Dedifferentiated amniotic fluid mesenchymal stem cell (primary cell): ENCODE results near the gene UNC13B.
"Not testable (repeated sequence)": the region's sequence is repeated elsewhere in the genome, so short reads cannot be mapped to it uniquely, and the experiment has no call there.

ENCODE experiments used
- DNase-seq: peaks from one replicate; pipeline ENCODE4 v3.0.0-alpha.2; 2016; ENCODE audit errors: extremely low spot score

Gene UNC13B

DNA sequence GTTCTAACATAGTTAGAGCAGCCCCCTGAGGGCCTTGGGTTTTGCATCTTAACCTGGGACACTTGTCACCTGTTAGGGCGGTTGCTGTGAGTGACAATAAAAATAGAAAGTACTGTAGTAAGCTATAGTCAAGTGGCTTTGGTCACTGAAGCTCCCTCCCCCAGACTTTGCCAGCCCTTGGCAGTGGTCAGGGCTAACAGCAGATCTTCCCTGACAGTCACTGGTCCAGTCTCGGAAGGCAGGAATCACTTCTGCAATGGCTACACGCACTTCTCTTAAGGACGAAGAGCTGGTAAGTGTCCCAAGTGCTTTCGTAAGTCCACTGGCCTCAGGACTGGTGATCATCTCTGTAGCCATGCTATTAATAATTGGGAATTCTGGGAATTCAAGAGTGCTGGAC, 213.1 kb downstream of the UNC13B start:
- DNase-seq: no peak

DNA sequence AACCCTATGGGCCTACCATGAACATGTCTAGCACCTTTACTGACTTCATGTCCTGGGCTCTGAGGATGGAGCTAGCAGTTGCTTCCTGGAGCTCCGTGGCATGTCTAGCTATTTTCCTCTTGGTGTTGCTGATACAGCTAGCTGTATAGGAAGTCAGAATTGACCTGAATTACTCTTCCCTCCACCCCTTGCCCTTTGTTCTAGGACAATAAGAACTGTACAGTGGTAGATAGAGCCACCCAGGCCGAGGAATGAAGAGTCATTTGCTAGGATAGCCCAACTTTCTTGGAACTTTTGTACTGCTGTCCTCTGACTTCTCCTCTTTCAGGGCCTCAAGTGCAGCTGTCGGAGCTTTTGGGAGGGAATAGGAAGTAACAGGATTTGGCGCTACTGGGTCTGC, 218.2 kb downstream of the UNC13B start:
- DNase-seq: no peak

DNA sequence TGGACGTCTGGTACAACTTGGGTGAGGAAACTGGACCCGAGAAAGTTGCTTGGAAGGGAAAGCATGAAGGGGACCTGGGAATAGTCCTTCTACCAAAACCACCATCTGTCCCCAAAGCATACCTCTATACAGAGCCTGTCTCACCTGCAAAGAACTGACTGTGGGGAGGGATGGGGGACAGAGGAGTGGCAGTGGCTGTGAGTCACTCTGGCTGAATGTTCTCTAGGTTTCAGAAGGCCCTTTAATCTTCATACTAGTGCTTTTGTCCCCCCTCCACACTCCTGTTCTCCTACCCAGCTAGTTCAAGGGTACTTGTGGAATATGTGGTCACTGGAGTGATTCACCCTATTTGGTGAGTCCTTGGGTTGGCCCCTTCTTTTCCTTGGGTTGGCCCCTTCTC, 218.8 kb downstream of the UNC13B start:
- no peak for DNase-seq

DNA sequence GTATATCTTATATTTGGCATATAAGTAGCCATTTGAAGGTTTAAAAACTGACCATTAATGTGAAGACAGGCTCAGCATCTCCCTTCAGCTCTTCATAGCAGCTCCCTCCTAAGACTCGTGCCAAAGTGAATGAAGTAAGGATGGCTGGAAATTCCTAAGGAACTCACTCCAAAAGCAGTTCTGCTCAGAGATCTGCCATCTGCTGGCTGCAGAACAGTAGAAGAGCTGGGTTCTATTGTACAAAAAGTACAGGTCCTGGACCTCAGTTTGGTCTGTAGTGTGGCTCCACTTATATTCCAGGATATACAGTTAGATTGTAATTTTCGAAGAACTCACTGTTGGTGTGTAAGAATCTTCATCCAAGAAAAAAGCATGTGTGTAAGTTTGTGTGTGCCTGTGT, 223.2 kb downstream of the UNC13B start:
- DNase-seq: peak; percentile 78

DNA sequence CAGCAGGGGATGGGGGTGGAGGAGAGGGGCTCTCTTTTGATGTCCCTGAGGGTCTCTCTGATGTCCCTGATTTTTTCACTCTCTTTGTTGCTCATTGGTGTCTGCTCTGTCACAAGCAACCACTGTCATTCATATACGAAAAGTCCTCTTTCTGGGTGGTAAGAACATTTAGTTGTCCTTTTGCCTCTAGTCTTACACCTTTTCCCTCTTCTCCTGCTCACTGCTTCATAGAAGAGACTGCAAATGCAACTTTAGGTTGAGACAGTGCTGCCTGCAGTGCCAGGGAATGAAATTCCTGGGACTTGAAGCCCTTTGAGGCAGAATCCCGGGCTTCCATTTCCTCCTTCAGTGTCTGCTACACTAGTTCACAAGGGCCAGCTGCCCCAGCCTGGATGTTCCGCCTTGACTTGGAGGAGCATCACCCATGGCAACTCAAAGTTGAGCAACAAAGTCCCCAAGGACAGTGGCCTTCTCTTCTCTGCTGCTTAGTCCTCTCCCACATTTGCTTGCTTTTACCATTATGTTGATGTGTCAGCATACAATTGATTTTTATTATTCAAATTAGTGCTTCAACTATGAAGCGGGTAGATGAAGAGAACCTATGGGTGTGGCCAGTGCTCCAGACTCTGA, 233.4 kb downstream of the UNC13B start:
- DNase-seq: no peak

DNA sequence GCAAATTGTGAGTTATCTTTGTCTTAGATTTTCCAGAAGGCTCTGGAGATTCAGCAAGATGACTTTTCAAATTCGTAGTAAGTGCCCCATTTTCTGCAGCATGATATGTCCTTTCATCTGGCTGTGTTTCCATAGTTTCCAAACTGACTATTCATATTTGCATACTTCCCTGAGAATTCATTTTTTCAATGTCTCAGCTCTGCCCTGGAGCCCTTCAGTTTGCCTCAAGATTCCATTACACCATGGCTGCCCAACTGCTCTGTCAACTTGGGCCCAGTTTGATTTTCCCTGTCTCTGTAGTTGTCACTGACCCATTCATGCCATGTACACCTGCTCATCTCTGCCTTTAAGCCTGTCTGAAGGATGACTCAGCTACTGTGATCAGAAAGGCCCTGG, 233.9 kb downstream of the UNC13B start:
- no peak for DNase-seq

DNA sequence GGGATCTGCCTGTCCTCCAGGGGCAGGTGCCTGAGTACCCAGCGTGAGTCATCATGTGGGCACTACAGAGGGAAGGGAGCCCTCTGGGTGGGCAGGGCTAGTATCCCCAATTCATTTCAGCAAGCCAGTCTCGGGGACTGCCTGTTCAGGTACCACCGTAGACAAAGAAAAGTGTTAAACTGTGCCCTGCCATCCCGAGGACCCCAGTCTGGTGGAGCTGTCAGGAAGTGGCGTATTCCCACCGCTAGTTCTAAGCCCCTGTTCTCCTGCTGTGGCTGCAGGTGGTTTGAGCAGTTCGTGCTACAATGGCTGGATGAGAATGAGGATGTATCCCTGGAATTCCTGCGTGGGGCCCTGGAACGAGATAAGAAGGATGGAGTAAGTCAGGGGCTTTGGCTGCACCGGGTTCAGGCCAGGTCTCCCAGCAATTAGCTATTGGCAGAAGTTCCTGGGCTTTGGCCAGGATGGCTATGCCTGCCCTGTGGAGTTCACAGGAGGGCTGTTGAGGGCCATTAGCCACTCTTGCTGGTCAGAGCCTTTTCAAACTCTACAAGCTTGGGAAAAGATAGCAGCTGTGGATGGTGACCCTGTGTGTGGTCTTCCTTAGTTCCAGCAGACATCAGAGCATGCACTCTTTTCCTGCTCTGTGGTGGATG, 234.9 kb downstream of the UNC13B start:
- no peak for DNase-seq

DNA sequence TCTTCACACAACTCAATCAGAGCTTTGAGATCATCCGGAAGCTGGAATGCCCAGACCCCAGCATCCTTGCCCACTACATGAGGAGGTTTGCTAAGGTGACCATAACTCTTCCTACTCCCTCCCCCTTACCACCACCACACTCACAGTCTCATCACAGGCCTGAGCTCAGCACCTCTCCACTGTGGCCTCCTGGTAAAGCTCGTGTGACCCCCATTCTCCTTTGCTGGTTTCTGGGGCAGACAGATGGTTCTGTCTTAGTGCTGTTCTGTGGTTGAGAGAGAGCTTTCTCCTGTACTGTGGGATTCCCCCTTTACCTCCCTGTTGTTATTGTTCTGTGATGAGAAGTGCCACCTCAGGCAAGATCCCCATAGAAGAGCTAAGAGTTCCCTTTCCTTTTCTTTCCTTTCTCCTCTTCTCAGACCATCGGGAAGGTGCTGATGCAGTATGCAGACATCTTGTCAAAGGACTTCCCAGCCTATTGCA, 235.4 kb downstream of the UNC13B start:
- DNase-seq: no peak

DNA sequence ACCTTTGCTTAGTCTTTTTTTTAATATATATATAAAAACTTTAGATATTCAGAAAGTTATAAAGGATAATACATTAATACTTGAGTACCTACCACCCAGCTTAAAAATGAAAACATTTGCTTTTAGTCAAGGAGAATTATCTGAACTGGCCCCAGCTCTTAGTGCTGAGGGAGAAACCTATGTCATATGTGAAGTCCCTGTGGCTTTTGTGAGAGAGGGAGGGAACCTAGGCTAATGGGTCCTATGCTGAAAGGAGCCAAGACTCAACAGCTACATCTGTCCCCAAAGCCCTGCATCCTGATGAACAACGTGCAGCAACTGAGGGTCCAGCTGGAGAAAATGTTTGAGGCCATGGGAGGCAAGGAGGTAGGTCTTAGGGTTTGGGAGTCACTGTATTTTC, 236.1 kb downstream of the UNC13B start:
- no peak for DNase-seq

DNA sequence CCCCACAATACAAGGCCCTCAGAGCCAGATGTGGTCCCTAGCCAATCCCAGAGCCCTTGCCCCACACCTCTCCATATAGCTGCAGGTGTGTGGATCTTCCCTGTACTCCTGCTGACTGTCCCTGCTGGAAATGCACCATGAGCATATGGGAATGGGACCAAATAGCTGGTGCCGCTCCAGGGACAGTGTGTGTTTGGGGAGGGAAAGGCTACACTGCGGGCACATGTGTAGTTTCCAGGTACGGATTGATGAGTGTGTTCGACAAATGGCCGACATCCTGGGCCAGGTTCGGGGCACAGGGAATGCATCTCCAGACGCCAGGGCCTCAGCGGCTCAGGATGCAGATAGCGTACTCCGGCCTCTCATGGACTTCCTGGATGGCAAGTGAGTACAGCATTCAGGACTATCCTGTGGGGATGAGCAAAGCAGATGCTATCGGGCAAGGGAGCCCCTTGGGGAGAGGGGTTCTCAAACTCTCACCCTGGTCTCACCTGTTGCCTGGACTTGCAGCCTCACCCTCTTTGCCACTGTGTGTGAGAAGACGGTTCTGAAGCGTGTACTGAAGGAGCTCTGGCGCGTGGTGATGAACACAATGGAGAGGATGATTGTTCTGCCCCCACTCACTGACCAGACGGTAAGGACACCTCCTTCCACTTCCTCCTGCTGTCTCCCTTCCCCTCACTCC, 237.0 kb downstream of the UNC13B start:
- DNase-seq: no peak

DNA sequence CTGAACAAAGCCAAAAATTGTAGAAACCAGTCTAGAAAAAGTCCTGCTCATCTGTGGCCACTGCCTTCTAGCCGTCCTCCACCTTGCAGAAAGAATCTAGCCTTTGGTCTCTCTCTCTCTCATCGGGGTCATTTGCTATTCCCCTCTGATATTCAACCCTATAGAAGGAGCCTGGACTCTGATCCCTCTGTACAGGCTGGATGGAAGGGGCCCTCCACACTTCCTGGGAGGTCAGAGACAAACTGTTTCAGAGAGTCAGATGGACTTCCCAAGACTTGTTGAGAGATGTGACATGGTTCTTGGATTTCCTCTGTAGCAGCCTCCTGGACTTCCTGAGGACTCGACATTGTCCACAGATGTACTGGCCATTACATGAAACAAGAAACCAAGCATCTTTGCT, 243.1 kb downstream of the UNC13B start:
- no peak for DNase-seq

DNA sequence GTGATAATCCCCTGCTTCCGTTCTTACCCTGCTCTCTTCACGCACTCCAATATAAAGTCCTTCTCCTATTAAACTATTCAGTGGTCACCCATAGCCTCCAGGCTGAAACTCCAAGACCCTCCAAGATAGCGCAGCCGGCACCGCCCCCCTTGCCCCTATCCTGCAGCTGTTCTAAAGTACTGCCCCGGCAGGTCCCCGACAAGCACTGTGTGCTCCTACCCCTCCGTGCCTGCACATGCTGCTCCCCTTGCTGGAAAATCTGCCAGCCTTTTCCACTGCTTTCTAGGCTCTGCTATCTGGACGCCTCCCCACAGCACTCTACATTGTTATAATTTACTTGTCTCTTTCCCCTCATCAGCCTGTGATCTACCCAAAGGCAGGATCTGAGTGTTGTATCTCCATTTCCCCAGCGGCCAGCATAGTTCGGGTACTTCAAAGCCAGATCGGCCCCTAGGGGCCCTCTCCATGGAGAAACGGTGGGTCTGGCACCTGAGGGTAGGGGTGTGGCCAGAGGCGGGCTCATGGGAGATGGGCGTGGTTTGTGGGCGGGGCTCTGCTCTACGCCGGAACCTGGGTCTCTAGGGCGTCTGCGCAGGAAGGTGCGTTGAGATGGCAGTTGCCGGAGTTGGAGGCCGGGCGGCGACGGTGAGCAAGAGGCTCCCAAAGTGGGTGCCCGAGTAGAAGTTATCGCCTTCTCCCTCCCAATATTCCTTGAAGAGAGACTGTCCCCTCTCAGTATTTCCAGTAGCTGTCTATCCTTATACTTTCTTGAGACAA, 244.6 kb downstream of the UNC13B start:
- DNase-seq: no peak

DNA sequence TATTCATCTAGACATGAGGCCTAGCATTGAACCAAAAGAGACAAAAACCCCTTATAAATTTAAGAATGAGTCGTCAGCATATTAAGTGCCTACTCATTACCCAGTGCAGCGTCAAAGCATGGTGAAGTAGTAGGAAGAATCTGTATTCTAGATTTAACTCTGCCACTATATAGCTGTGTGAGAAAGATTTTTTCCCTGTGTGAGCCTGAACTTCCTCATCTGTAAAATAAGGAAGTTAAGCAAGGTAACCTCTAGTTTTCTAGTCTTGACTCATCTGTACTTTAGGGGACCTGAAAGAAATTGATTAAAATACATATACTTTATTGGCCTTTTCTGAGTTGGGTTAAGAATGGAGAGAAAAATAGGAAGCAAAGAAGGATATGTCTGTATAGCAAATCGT, 246.0 kb downstream of the UNC13B start:
- no peak for DNase-seq

DNA sequence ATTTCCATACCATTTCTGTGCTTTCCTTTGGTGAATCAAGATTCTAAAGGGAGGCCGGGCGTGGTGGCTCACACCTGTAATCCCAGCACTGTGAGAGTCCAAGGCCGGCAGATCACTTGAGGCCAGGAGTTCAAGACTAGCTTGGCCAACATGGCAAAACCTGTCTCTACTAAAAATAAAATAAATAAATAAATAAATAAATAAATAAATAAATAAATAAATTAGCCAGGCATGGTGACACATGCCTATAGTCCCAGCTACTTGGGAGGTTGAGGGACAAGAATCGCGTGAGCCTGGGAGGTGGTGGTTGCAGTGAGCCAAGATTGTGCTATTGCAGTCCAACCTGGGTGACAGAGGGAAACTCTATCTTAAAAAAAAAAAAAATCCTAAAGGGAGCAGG, 247.6 kb downstream of the UNC13B start:
- DNase-seq: not testable (repeated sequence)

DNA sequence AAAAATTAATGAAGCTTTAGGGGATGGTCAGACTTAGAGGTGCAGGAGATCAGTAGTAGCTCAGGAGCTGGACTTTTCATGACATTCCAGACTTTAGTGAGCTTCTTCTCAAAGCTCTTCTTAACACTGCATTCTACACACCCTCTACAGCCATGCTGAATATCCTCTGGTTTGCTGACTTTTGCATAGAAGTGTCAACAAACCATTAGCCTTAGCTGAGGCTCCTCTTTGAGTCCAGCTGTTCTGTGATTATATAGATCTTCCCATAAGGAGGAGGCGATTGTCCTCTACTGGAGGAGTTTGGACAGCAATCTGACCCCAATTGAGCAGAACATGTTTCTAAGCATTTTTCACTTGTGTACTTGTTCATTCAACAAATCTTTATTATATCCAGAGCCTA, 253.1 kb downstream of the UNC13B start:
- no peak for DNase-seq

DNA sequence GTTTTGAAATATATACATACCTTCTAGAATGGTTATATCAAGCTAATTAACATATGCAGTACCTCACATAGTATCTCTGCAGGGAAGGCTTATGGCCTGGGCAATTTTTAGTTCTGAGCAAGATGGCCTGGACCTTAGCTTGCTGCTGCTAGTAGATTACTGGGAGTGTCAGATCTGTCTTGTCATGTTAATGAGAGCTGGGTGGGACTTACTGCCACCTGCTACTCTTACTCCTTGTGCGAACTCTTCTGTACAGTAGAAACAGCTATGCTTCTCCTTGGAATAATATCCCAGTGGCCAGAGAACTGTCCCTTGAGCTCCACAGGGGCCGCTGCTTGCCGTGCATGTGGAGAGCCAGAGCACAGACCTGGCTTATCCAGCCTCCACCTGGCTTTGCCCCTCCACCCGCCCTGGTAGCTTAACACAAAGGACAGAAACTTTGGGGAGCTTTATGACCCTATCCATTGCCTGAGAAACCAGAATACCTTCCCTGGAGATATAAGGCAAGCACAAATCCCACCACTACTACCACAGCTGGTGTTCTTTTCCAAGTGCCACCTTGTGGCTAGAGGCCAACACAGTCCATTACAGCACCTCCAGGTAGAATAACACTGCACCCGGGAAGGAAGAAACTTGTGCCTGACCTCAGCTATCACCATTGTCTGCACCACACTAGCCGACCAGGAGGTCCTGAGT, 253.7 kb downstream of the UNC13B start:
- no peak for DNase-seq

DNA sequence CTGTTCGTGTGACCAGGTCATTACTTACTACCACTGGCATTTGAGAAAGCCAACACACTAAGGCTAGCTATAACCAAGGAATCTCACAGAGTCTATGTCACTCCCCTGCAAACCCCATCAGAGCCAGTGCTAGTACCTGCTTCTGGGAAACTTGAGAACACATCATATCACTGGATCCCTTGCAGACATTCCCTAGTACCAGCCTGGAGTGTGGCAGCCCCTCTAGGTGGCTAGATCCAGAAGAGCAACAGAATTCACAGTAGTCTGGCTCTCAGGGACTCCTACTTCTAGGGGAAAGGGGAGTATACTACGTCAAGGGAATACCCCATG, 254.3 kb downstream of the UNC13B start:
- DNase-seq: no peak

DNA sequence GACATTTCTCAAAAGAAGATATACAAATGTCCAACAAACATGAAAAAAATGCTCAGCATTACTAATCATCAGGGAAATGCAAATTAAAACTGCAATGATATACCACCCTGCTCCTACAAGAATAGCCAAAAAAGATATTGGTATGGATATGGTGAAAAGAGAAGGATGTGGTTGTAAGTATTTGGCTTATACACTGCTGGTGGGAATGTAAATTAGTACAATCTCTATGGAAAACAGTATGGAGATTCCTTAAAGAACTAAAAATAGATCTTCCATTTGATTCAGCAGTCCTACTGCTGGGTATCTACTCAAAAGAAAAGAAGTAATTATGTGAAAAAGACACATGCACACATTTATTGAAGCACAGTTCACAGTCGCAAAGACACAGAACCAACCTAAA, 260.5 kb downstream of the UNC13B start:
- no peak for DNase-seq

DNA sequence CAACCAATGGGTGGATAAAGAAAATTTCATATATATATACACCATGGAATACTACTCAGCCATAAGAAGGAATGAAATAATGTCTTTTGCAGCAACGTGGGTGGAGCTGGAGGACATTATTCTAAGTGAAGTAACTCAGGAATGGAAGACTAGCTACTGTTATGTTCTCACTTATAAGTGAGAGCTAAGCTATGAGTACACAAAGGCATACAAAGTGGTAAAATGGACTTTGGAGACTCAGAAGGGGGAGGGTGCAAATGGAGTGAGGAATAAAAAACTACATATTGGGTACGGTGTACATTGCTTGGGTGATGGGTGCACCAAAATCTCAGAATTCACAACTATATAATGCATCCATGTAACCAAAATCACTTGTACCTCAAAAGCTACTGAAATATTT, 260.9 kb downstream of the UNC13B start:
- DNase-seq: no peak

DNA sequence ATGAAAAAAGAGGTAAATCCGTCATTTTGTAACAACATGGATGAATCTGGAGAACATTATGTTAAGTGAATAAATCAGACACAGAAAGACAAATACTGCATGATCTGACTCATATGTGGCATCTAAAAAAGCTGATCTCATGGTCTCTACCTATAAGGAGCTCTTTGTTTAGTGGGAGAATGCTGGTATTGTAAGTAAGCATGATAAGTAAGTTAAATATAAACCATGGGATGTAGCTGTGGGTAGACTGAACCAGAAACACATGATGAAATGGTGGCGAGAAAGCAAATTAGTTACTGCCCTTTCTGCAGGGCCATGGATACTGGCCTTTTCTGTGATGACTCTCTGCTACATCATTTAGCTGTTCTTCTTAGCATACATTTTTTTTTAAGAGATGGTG, 261.7 kb downstream of the UNC13B start:
- no peak for DNase-seq

DNA sequence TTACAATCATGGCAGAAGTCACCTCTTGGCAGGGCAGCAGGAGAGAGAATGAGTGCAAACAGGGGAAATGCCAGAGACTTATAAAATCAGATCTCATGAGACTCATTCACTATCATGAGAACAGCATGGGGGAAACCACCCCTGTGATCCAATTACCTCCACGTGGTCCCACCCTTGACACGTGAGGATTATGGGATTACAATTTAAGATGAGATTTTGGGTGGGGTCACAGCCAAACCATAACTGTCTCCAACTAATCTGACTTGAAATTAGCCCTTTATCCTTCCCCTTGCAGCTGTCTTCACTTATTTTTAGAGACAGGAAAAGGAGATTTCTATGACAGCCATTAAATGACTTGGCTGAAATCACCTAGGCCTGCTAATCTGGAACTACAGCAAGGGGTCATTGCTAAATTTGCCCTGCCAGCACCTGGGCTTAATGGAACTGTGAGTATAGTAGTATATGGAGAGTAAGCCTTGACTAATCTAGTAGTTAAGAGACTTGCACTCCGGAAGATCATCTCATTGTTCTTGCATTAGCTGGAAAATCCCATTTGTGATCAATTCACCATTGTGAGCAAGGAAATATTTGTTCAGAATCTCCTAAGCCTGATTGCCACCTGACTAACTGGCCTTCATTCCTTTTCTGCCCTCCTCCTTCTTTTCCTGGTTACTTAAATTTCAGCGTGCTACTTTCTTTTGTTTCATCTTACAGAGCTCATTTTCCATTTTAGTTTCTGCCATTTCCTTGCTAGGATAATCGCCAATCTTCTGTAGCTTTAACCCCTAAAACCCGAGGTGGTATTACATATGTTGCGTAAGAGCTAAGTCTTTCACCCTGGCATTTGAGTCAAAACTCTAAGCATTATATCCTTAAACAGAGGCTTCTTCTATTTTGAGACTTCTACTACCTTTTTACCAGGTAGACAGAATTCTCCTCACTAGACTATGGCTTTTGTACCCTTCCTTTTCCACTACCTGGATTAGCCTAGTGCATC, 262.8 kb downstream of the UNC13B start:
- no peak for DNase-seq
